GM23338 (cell line): ENCODE data around the gene C4orf51. TPM values are rescaled to one million over a fixed set of nuclear protein-coding genes. Genes with fewer than 3 reads are reported as not detected.

Source experiments
- ATAC-seq: fragments of 200-7000 bp; cut with Tn5 transposase; 3 replicates; pipeline ENCODE4 v1.9.1; 2020
- DNase-seq: peaks from one replicate; pipeline ENCODE4 v3.0.0-alpha.2; 2015; ENCODE audit warnings: low spot score
- H2AFZ ChIP-seq: fragments of 200-600 bp; sonication (generic); 2 replicates; pipeline ENCODE4 v1.8.0; 2016; ENCODE audit warnings: antibody characterized with exemption, mild to moderate bottlenecking, moderate library complexity
- H3F3A ChIP-seq: fragments of 200-600 bp; sonication (generic); replicated peaks from 2 replicates; pipeline ENCODE4 v1.8.0; 2017; ENCODE audit warnings: antibody characterized with exemption, mixed run types, low read depth
- H3K27ac ChIP-seq: fragments of 200-600 bp; sonication (generic); 2 replicates; pipeline ENCODE4 v1.6.1; 2016; ENCODE audit warnings: low read depth
- H3K27me3 ChIP-seq: fragments of 200-600 bp; sonication (generic); 2 replicates; pipeline ENCODE4 v1.8.0; 2016; ENCODE audit warnings: mild to moderate bottlenecking, mixed run types, moderate library complexity; ENCODE audit not compliant: insufficient read depth
- H3K36me3 ChIP-seq: fragments of 200-600 bp; sonication (generic); 2 replicates; pipeline ENCODE4 v1.8.0; 2016; ENCODE audit warnings: mild to moderate bottlenecking; ENCODE audit not compliant: insufficient read depth
- H3K4me1 ChIP-seq: fragments of 200-600 bp; sonication (generic); 2 replicates; pipeline ENCODE4 v1.8.0; 2016; ENCODE audit warnings: mild to moderate bottlenecking, moderate library complexity; ENCODE audit not compliant: insufficient read depth
- H3K4me2 ChIP-seq: fragments of 200-600 bp; sonication (generic); 2 replicates; pipeline ENCODE4 v1.7.1; 2017; ENCODE audit warnings: mixed run types
- H3K4me3 ChIP-seq: fragments of 200-600 bp; sonication (generic); 2 replicates; pipeline ENCODE4 v1.6.1; 2016; ENCODE audit warnings: mixed run types
- H3K79me2 ChIP-seq: fragments of 200-600 bp; sonication (generic); replicated peaks from 2 replicates; pipeline ENCODE4 v1.8.0; 2017; ENCODE audit warnings: mild to moderate bottlenecking; ENCODE audit not compliant: insufficient read depth
- H3K9me2 ChIP-seq: fragments of 200-600 bp; sonication (generic); 2 replicates; pipeline ENCODE4 v1.8.0; 2017; ENCODE audit not compliant: insufficient read depth
- H4K20me1 ChIP-seq: fragments of 200-600 bp; sonication (generic); replicated peaks from 2 replicates; pipeline ENCODE4 v1.8.0; 2017; ENCODE audit warnings: mild to moderate bottlenecking; ENCODE audit not compliant: insufficient read depth
- H3K27ac Mint-ChIP-seq: 2 replicates; pipeline ENCODE4 v1.8.0; 2020; ENCODE audit warnings: inconsistent platforms, mild to moderate bottlenecking, moderate library complexity, mixed read lengths
- H3K27me3 Mint-ChIP-seq: 3 replicates; pipeline ENCODE4 v1.8.0; 2022; ENCODE audit warnings: low read depth, mild to moderate bottlenecking, moderate library complexity, mixed read lengths, inconsistent platforms; ENCODE audit not compliant: insufficient read depth, poor library complexity
- H3K36me3 Mint-ChIP-seq: 3 replicates; pipeline ENCODE4 v1.8.0; 2021; ENCODE audit warnings: low read depth, mild to moderate bottlenecking, inconsistent platforms, moderate library complexity, mixed read lengths
- H3K4me1 Mint-ChIP-seq: 3 replicates; pipeline ENCODE4 v1.8.0; 2020; ENCODE audit warnings: mild to moderate bottlenecking, inconsistent platforms, mixed read lengths
- H3K4me3 Mint-ChIP-seq: 3 replicates; pipeline ENCODE4 v1.8.0; 2021; ENCODE audit warnings: moderate library complexity, mild to moderate bottlenecking, inconsistent platforms, mixed read lengths
- H3K9me3 Mint-ChIP-seq: 3 replicates; pipeline ENCODE4 v1.8.0; 2020; ENCODE audit warnings: moderate library complexity, mild to moderate bottlenecking, inconsistent platforms, mixed read lengths
- CREB1 ChIP-seq: fragments of 250-450 bp; sonication (Bioruptor Pico); IDR thresholded peaks from 2 replicates; pipeline ENCODE4 v1.5.0; 2020; ENCODE audit warnings: low read depth, mild to moderate bottlenecking, moderate library complexity
- CTCF ChIP-seq, 2 experiments: fragments of 200-600 bp in 1 of 2; sonication (generic) in 1 of 2; conservative IDR thresholded peaks; 2 replicates each; pipeline versions ENCODE4 v1.5.1 to v1.6.1; 2016 to 2017; ENCODE audit warnings: antibody characterized with exemption in 2 of 2, low read depth in 2 of 2, mild to moderate bottlenecking in 2 of 2, moderate library complexity in 1 of 2
- ETS1 ChIP-seq: IDR thresholded peaks from 2 replicates; pipeline ENCODE4 v1.6.1; 2016; ENCODE audit warnings: antibody characterized with exemption
- EZH2 ChIP-seq: fragments of 200-600 bp; sonication (generic); IDR thresholded peaks from one replicate; pipeline ENCODE4 v1.8.0; 2017; ENCODE audit warnings: antibody characterized with exemption, mild to moderate bottlenecking, low read depth; ENCODE audit not compliant: unreplicated experiment
- EZH2phosphoT487 ChIP-seq: fragments of 200-600 bp; sonication (generic); IDR thresholded peaks from one replicate; pipeline ENCODE4 v1.8.1; 2018; ENCODE audit warnings: antibody characterized with exemption; ENCODE audit not compliant: unreplicated experiment
- JUNB ChIP-seq: IDR thresholded peaks from one replicate; pipeline ENCODE4 v1.6.1; 2016; ENCODE audit warnings: antibody characterized with exemption; ENCODE audit not compliant: unreplicated experiment
- NANOG ChIP-seq: IDR thresholded peaks from 2 replicates; pipeline ENCODE4 v1.6.1; 2016; ENCODE audit warnings: antibody characterized with exemption, borderline replicate concordance
- POLR2AphosphoS5 ChIP-seq: IDR thresholded peaks from 2 replicates; pipeline ENCODE4 v1.6.1; 2016; ENCODE audit warnings: antibody characterized with exemption, low read depth
- REST ChIP-seq: IDR thresholded peaks from one replicate; pipeline ENCODE4 v1.6.1; 2018; ENCODE audit warnings: antibody characterized with exemption; ENCODE audit not compliant: unreplicated experiment
- STAT1 ChIP-seq: IDR thresholded peaks from one replicate; pipeline ENCODE4 v1.6.1; 2016; ENCODE audit warnings: antibody characterized with exemption; ENCODE audit not compliant: unreplicated experiment
- ZNF114 ChIP-seq: fragments of 250-450 bp; sonication (Bioruptor Pico); IDR thresholded peaks from 2 replicates; pipeline ENCODE4 v1.5.0; 2020; ENCODE audit warnings: mild to moderate bottlenecking, moderate library complexity
- ZNF331 ChIP-seq: fragments of 250-450 bp; sonication (Bioruptor Pico); IDR thresholded peaks from 2 replicates; pipeline ENCODE4 v1.5.0; 2020; ENCODE audit warnings: low read depth, mild to moderate bottlenecking, moderate library complexity
- ZNF462 ChIP-seq: fragments of 250-450 bp; sonication (Bioruptor Pico); IDR thresholded peaks from 2 replicates; pipeline ENCODE4 v1.5.0; 2020; ENCODE audit warnings: mild to moderate bottlenecking, moderate library complexity
- polyA plus RNA-seq: library from polyadenylated mRNA; unstranded; fragments of >200 nt; fragmentation: Nextera tagmentation; extraction: Ambion mirVana; gene quantifications from 2 replicates; pipeline ENCODE4 v1.2.1, GENCODE V29; 2016
- total RNA-seq: library from RNA; depleted of rRNA; stranded (reverse); fragments of >200 nt; shearing (Covaris generic); gene quantifications from 2 replicates; pipeline ENCODE4 v1.2.3, GENCODE V29; 2014

The C4orf51 gene
- total and polyA plus RNA-seq, 2 experiments from 2014 or later = not detected

- H3K36me3 ChIP-seq = no peaks in the 10 kb centered on the region
- Mint-ChIP-seq H3K9me3 (peaks cover 15% of the 10 kb centered on the region), H3K4me1 (peaks cover 49% of the 10 kb centered on the region), H3K27me3 (peaks cover 22% of the 10 kb centered on the region), H3K36me3 (peaks cover 25% of the 10 kb centered on the region), H3K4me3 (peak overlapping the region; percentile 47), H3K27ac (peak overlapping the region; percentile 97)
- no peaks in the 10 kb centered on the region; the same call in 1 of the 2 replicates for H3K79me2 ChIP-seq
- peak overlapping the region; percentile 70 for H3K4me2 ChIP-seq
- H3K27me3 ChIP-seq = no peaks in the 10 kb centered on the region
- no peaks in the 10 kb centered on the region for H4K20me1 ChIP-seq
- TF ChIP-seq NANOG (peak; percentile 64), ZNF462 (CRISPR knock-in tag) (no peak), EZH2 (no peak), CTCF (conservative IDR thresholded peaks at IDR 0.05; ENCODE audit: low read depth in 2 of 2) (no peak), ETS1 (no peak), ZNF114 (CRISPR knock-in tag) (no peak), EZH2phosphoT487 (no peak), REST (no peak), POLR2AphosphoS5 (peak; percentile 36; the same call in 1 of the 2 replicates), ZNF331 (no peak), JUNB (no peak), CREB1 (no peak), STAT1 (no peak)
- peak overlapping the region; percentile 28 for H3K4me3 ChIP-seq
- peaks cover 20% of the 10 kb centered on the region for H3K9me2 ChIP-seq
- peak overlapping the region; percentile 94 for H3K27ac ChIP-seq
- H3K4me1 ChIP-seq = peaks cover 26% of the 10 kb centered on the region
- peak; percentile 97 for ATAC-seq
- DNase-seq = peak; percentile 76
- H3F3A ChIP-seq = peaks cover 9% of the 10 kb centered on the region; the same call in 1 of the 2 replicates
- no peak overlapping the region for H2AFZ ChIP-seq
Measured at GRCh38 chr4:145703850-145704497, 24.0 kb downstream of the C4orf51 start.
